22Rv1 (cell line): ENCODE results near the gene MAN2A2.

Experiments used
- H3K27ac ChIP-seq: fragments of 450-650 bp; 2 replicates; pipeline ENCODE4 v1.5.1; 2017
- CTCF ChIP-seq: fragments of 450-650 bp; IDR thresholded peaks from 2 replicates; pipeline ENCODE4 v1.5.1; 2017; ENCODE audit warnings: mild to moderate bottlenecking
- ZFX ChIP-seq: fragments of 450-650 bp; IDR thresholded peaks from 2 replicates; pipeline ENCODE4 v1.6.1; 2017; ENCODE audit warnings: antibody characterized with exemption, borderline replicate concordance

MAN2A2 gene

GRCh38 chr15:90954712-90955623, 51.9 kb downstream of the MAN2A2 start, which contains the start of gene RCCD1:
Gene RCCD1 (plus strand): TSS chr15:90954884. CDS start chr15:90956735, 1,851 bp downstream.
- TF ChIP-seq CTCF, result no peak
- TF ChIP-seq ZFX, result no peak
- H3K27ac ChIP-seq, result peak within 1 kb of the TSS; percentile 57

- no peak for TF ChIP-seq ZFX
- no peak for TF ChIP-seq CTCF
- peak overlapping the region; percentile 57 for H3K27ac ChIP-seq
These were observed 52.6 kb downstream of the MAN2A2 start for GRCh38 chr15:90955624-90956273.

GRCh38 chr15:90956274-90957030, 53.4 kb downstream of the MAN2A2 start:
- peak; percentile 97 for TF ChIP-seq CTCF
- no peak for TF ChIP-seq ZFX
- H3K27ac ChIP-seq, result peak overlapping the region; percentile 57

- peak overlapping the region; percentile 57 for H3K27ac ChIP-seq
- TF ChIP-seq ZFX (no peak), CTCF (no peak)
These were observed 54.1 kb downstream of the MAN2A2 start for GRCh38 chr15:90957031-90957790.

GRCh38 chr15:90957791-90958190, 54.7 kb downstream of the MAN2A2 start:
- TF ChIP-seq CTCF (no peak), ZFX (no peak)
- H3K27ac ChIP-seq, result no peak overlapping the region

GRCh38 chr15:90959028-90959595, 56.0 kb downstream of the MAN2A2 start:
- no peak overlapping the region for H3K27ac ChIP-seq
- TF ChIP-seq CTCF, result no peak
- TF ChIP-seq ZFX, result no peak
